SJSA1 (cell line): ENCODE measurements around the gene TRAF2. TPM values are rescaled to one million over a fixed set of nuclear protein-coding genes. Genes with fewer than 3 reads are reported as not detected.
A peak's percentile ranks its signal among the peaks of the same experiment; 100 is the strongest.
"Not testable (repeated sequence)": the region's sequence is repeated elsewhere in the genome, so short reads cannot be mapped to it uniquely, and the experiment has no call there.

ENCODE experiments used
- DNase-seq, 2 experiments: peaks; one replicate each; pipeline ENCODE4 v3.0.0-alpha.2; 2015 to 2020; ENCODE audit warnings: low spot score in 2 of 2, low read depth in 1 of 2
- H3K27ac ChIP-seq: fragments of 250-450 bp; sonication (Bioruptor Pico); 2 replicates; pipeline ENCODE4 v1.5.1; 2020; ENCODE audit warnings: mild to moderate bottlenecking, moderate library complexity
- H3K27me3 ChIP-seq: fragments of 250-450 bp; sonication (Bioruptor Pico); replicated peaks from 2 replicates; pipeline ENCODE4 v1.5.1; 2020; ENCODE audit warnings: mild to moderate bottlenecking, moderate library complexity
- H3K36me3 ChIP-seq: fragments of 250-450 bp; sonication (Bioruptor Pico); 2 replicates; pipeline ENCODE4 v1.5.1; 2020; ENCODE audit warnings: mild to moderate bottlenecking
- H3K4me1 ChIP-seq: fragments of 250-450 bp; sonication (Bioruptor Pico); replicated peaks from 2 replicates; pipeline ENCODE4 v1.6.1; 2021; ENCODE audit warnings: mild to moderate bottlenecking
- H3K4me3 ChIP-seq: fragments of 250-450 bp; sonication (Bioruptor Pico); 2 replicates; pipeline ENCODE4 v1.5.1; 2020; ENCODE audit warnings: mild to moderate bottlenecking
- H3K9me3 ChIP-seq: fragments of 250-450 bp; sonication (Bioruptor Pico); replicated peaks from 2 replicates; pipeline ENCODE4 v1.5.1; 2020; ENCODE audit warnings: mild to moderate bottlenecking
- total RNA-seq: library from RNA; depleted of rRNA; stranded (reverse); fragments of >200 nt; shearing (Covaris generic); gene quantifications from 2 replicates; pipeline ENCODE4 v1.2.3, GENCODE V29; 2014; rRNA removed

TRAF2 gene
- total RNA-seq, result 11.3 and 17.1 TPM in 2 replicates

GRCh38 chr9:136885950-136886578, at the start of gene TRAF2:
TRAF2 (plus strand) TSS chr9:136886516; CDS start chr9:136898741, 12,225 bp downstream.
- peak within 1 kb of the TSS; percentile 86 for H3K27ac ChIP-seq
- peaks cover 15% of the 10 kb centered on the region for H3K36me3 ChIP-seq
- peaks cover 36% of the 10 kb centered on the region for H3K4me1 ChIP-seq
- H3K4me3 ChIP-seq, result peak within 1 kb of the TSS; percentile 96
- no peaks in the 10 kb centered on the region for H3K27me3 ChIP-seq
- 0 out of 2 replicates have a peak, but pooled peaks cover 2% of the 10 kb centered on the region for H3K9me3 ChIP-seq
- peak; percentile 95 to 97 for DNase-seq

GRCh38 chr9:136837146-136837855, 49.0 kb upstream of the TRAF2 start:
- Histone ChIP-seq H3K27ac (no peak overlapping the region), H3K27me3 (no peaks in the 10 kb centered on the region), H3K4me3 (no peak overlapping the region), H3K9me3 (no peaks in the 10 kb centered on the region), H3K4me1 (peaks cover under 1% of the 10 kb centered on the region), H3K36me3 (peaks cover 24% of the 10 kb centered on the region)
- no peak for DNase-seq

GRCh38 chr9:136837856-136838277, 48.4 kb upstream of the TRAF2 start:
- not testable (repeated sequence) for H3K4me3 ChIP-seq, H3K27me3 ChIP-seq, DNase-seq, H3K4me1 ChIP-seq, H3K9me3 ChIP-seq, H3K27ac ChIP-seq
- peaks cover 20% of the 10 kb centered on the region for H3K36me3 ChIP-seq

- H3K27ac ChIP-seq, result no peak overlapping the region
- no peaks in the 10 kb centered on the region for H3K27me3 ChIP-seq
These were observed 47.7 kb upstream of the TRAF2 start for GRCh38 chr9:136838314-136839228.

GRCh38 chr9:136839229-136840139, 46.8 kb upstream of the TRAF2 start:
- no peaks in the 10 kb centered on the region for H3K9me3 ChIP-seq
- H3K4me1 ChIP-seq, result peaks cover 5% of the 10 kb centered on the region
- peaks cover 18% of the 10 kb centered on the region for H3K36me3 ChIP-seq
- H3K4me3 ChIP-seq, result no peak overlapping the region
- H3K27ac ChIP-seq, result no peak overlapping the region
- no peak for DNase-seq
- H3K27me3 ChIP-seq, result peaks cover 6% of the 10 kb centered on the region

More at GRCh38 chr9:136838314-136839228, 47.7 kb upstream of the TRAF2 start:
- DNase-seq, result no peak
- Histone ChIP-seq H3K36me3 (peaks cover 19% of the 10 kb centered on the region), H3K4me3 (no peak overlapping the region), H3K4me1 (peaks cover 5% of the 10 kb centered on the region), H3K9me3 (no peaks in the 10 kb centered on the region)

- peaks cover 5% of the 10 kb centered on the region for H3K4me1 ChIP-seq
- no peak for DNase-seq
- H3K27ac ChIP-seq, result no peak overlapping the region
- peaks cover 7% of the 10 kb centered on the region for H3K27me3 ChIP-seq
- peaks cover 18% of the 10 kb centered on the region for H3K36me3 ChIP-seq
- no peaks in the 10 kb centered on the region for H3K9me3 ChIP-seq
- no peak overlapping the region for H3K4me3 ChIP-seq
These were observed 46.0 kb upstream of the TRAF2 start for GRCh38 chr9:136840140-136840876.

GRCh38 chr9:136840877-136841645, 45.3 kb upstream of the TRAF2 start:
- no peak for DNase-seq
- Histone ChIP-seq H3K36me3 (peaks cover 14% of the 10 kb centered on the region), H3K4me1 (peaks cover 5% of the 10 kb centered on the region), H3K27ac (no peak overlapping the region), H3K9me3 (no peaks in the 10 kb centered on the region; the same call in 1 of the 2 replicates), H3K4me3 (no peak overlapping the region), H3K27me3 (peaks cover 14% of the 10 kb centered on the region)

- H3K9me3 ChIP-seq, H3K4me1 ChIP-seq, H3K36me3 ChIP-seq, DNase-seq, H3K27ac ChIP-seq, H3K4me3 ChIP-seq: not testable (repeated sequence)
- peaks cover 19% of the 10 kb centered on the region for H3K27me3 ChIP-seq
These were observed 44.5 kb upstream of the TRAF2 start for GRCh38 chr9:136841646-136842379.

- peak; percentile 72 to 74 for DNase-seq
- Histone ChIP-seq H3K4me3 (peak within 1 kb of the TSS; percentile 33), H3K4me1 (peaks cover 13% of the 10 kb centered on the region), H3K27me3 (peaks cover 23% of the 10 kb centered on the region)
- H3K27ac ChIP-seq, H3K36me3 ChIP-seq, H3K9me3 ChIP-seq: not testable (repeated sequence)
These were observed 43.9 kb upstream of the TRAF2 start, which contains the start of gene AJM1 for GRCh38 chr9:136842380-136842948. AJM1 (plus strand) TSS chr9:136842478; CDS start chr9:136844415, 1,937 bp downstream.

GRCh38 chr9:136843159-136843800, 43.0 kb upstream of the TRAF2 start:
- Histone ChIP-seq H3K27me3 (peaks cover 29% of the 10 kb centered on the region), H3K4me1 (peaks cover 22% of the 10 kb centered on the region)
- H3K27ac ChIP-seq, H3K4me3 ChIP-seq, H3K36me3 ChIP-seq, DNase-seq, H3K9me3 ChIP-seq: not testable (repeated sequence)
